HAP-1 (cell line): Measurements from ENCODE around the gene OR2T11.
"Not testable (repeated sequence)": the region's sequence is repeated elsewhere in the genome, so short reads cannot be mapped to it uniquely, and the experiment has no call there.

Source experiments
- DNase-seq, 2 experiments: peaks; one replicate each; pipeline ENCODE4 v3.0.0-alpha.2; 2016 to 2020; ENCODE audit warnings: low spot score in 2 of 2
- H3K27me3 ChIP-seq: fragments of 250-450 bp; sonication (Bioruptor Pico); 2 replicates; pipeline ENCODE4 v1.5.1; 2020; ENCODE audit warnings: low read depth, mild to moderate bottlenecking, moderate library complexity
- H3K36me3 ChIP-seq: fragments of 250-450 bp; sonication (Bioruptor Pico); replicated peaks from 2 replicates; pipeline ENCODE4 v1.5.1; 2020; ENCODE audit warnings: mild to moderate bottlenecking
- H3K4me1 ChIP-seq: fragments of 250-450 bp; sonication (Bioruptor Pico); 2 replicates; pipeline ENCODE4 v1.5.1; 2020; ENCODE audit warnings: mild to moderate bottlenecking
- H3K4me3 ChIP-seq: fragments of 250-450 bp; sonication (Bioruptor Pico); 2 replicates; pipeline ENCODE4 v1.5.1; 2020; ENCODE audit warnings: mild to moderate bottlenecking, moderate library complexity
- H3K9me3 ChIP-seq: fragments of 250-450 bp; sonication (Bioruptor Pico); 2 replicates; pipeline ENCODE4 v1.5.1; 2020; ENCODE audit warnings: mild to moderate bottlenecking, moderate library complexity
- in situ Hi-C: fragments of 300-500 bp; cut with MboI; formaldehyde crosslinking; loops from 3 replicates; pipeline ENCODE4 v1.14.3; 2020; ENCODE audit warnings: low sequenced_read_pairs, inconsistent platforms, mixed read lengths

The OR2T11 gene

GRCh38 chr1:248596615-248597014, 38.3 kb downstream of the OR2T11 start:
- DNase-seq = no peak
- no peaks in the 10 kb centered on the region for H3K4me1 ChIP-seq
- in situ Hi-C loops = no loop called here
- H3K9me3 ChIP-seq = no peaks in the 10 kb centered on the region
- no peak overlapping the region for H3K4me3 ChIP-seq
- no peaks in the 10 kb centered on the region for H3K27me3 ChIP-seq
- H3K36me3 ChIP-seq = no peaks in the 10 kb centered on the region

- Histone ChIP-seq H3K9me3 (no peaks in the 10 kb centered on the region), H3K4me3 (no peak overlapping the region), H3K36me3 (no peaks in the 10 kb centered on the region), H3K27me3 (no peaks in the 10 kb centered on the region), H3K4me1 (no peaks in the 10 kb centered on the region)
- in situ Hi-C loops = no loop called here
- DNase-seq = no peak
Measured at GRCh38 chr1:248593226-248593625, 41.7 kb downstream of the OR2T11 start.

GRCh38 chr1:248592655-248593054, 42.2 kb downstream of the OR2T11 start:
- DNase-seq = no peak
- Histone ChIP-seq H3K4me3 (no peak overlapping the region), H3K9me3 (no peaks in the 10 kb centered on the region), H3K27me3 (no peaks in the 10 kb centered on the region), H3K4me1 (no peaks in the 10 kb centered on the region), H3K36me3 (no peaks in the 10 kb centered on the region)
- in situ Hi-C loops = no loop called here

GRCh38 chr1:248590055-248590454, 44.8 kb downstream of the OR2T11 start:
- no peak for DNase-seq
- H3K9me3 ChIP-seq = no peaks in the 10 kb centered on the region
- no peaks in the 10 kb centered on the region for H3K27me3 ChIP-seq
- H3K4me1 ChIP-seq = no peaks in the 10 kb centered on the region
- H3K36me3 ChIP-seq = no peaks in the 10 kb centered on the region
- H3K4me3 ChIP-seq = no peak overlapping the region
- in situ Hi-C loops = no loop called here

GRCh38 chr1:248589334-248589733, 45.6 kb downstream of the OR2T11 start:
- no peak overlapping the region for H3K4me3 ChIP-seq
- no peaks in the 10 kb centered on the region for H3K27me3 ChIP-seq
- no peaks in the 10 kb centered on the region for H3K36me3 ChIP-seq
- no peaks in the 10 kb centered on the region for H3K4me1 ChIP-seq
- DNase-seq = no peak
- in situ Hi-C loops = no loop called here
- H3K9me3 ChIP-seq = no peaks in the 10 kb centered on the region

GRCh38 chr1:248585266-248585665, 49.6 kb downstream of the OR2T11 start:
- Histone ChIP-seq H3K36me3 (no peaks in the 10 kb centered on the region), H3K4me1 (no peaks in the 10 kb centered on the region), H3K4me3 (no peak overlapping the region), H3K9me3 (no peaks in the 10 kb centered on the region), H3K27me3 (no peaks in the 10 kb centered on the region)
- in situ Hi-C loops = no loop called here
- no peak for DNase-seq

GRCh38 chr1:248576260-248576980, 58.5 kb downstream of the OR2T11 start:
- in situ Hi-C loops = no loop called here
- no peak for DNase-seq
- Histone ChIP-seq H3K27me3 (no peaks in the 10 kb centered on the region), H3K4me1 (no peaks in the 10 kb centered on the region), H3K36me3 (no peaks in the 10 kb centered on the region), H3K4me3 (no peak overlapping the region), H3K9me3 (no peaks in the 10 kb centered on the region)

GRCh38 chr1:248574657-248575056, 60.2 kb downstream of the OR2T11 start, which contains the start of gene OR2T34:
OR2T34 (minus strand) TSS chr1:248574757; CDS start chr1:248574757, 0 bp downstream.
- not testable (repeated sequence) for H3K9me3 ChIP-seq

GRCh38 chr1:248573856-248574255, 61.0 kb downstream of the OR2T11 start:
- H3K4me1 ChIP-seq, DNase-seq, H3K36me3 ChIP-seq, in situ Hi-C loops, H3K4me3 ChIP-seq, H3K27me3 ChIP-seq, H3K9me3 ChIP-seq: not testable (repeated sequence)

More at GRCh38 chr1:248574657-248575056, 60.2 kb downstream of the OR2T11 start, which contains the start of gene OR2T34:
- in situ Hi-C loops, H3K36me3 ChIP-seq, H3K4me1 ChIP-seq, H3K27me3 ChIP-seq, H3K4me3 ChIP-seq, DNase-seq: not testable (repeated sequence)
